KOPT-K1 (cell line): ENCODE measurements around the gene PPP6R3.
"Not testable (repeated sequence)": the region's sequence is repeated elsewhere in the genome, so short reads cannot be mapped to it uniquely, and the experiment has no call there.

Experiments used
- H3K27ac ChIP-seq: fragments of 200-600 bp; sonication (generic); 2 replicates; pipeline ENCODE4 v1.5.1; 2016; ENCODE audit warnings: antibody characterized with exemption, mild to moderate bottlenecking, low read depth, low read length; ENCODE audit not compliant: poor library complexity, severe bottlenecking
- H3K36me3 ChIP-seq: fragments of 200-600 bp; sonication (generic); 2 replicates; pipeline ENCODE4 v1.5.1; 2017; ENCODE audit warnings: antibody characterized with exemption, mild to moderate bottlenecking, low read length, moderate library complexity; ENCODE audit not compliant: insufficient read depth
- H3K9me3 ChIP-seq: fragments of 200-600 bp; sonication (generic); 2 replicates; pipeline ENCODE4 v1.5.1; 2017; ENCODE audit warnings: antibody characterized with exemption, low read length, mild to moderate bottlenecking; ENCODE audit not compliant: insufficient read depth, poor library complexity, severe bottlenecking

PPP6R3 gene

DNA sequence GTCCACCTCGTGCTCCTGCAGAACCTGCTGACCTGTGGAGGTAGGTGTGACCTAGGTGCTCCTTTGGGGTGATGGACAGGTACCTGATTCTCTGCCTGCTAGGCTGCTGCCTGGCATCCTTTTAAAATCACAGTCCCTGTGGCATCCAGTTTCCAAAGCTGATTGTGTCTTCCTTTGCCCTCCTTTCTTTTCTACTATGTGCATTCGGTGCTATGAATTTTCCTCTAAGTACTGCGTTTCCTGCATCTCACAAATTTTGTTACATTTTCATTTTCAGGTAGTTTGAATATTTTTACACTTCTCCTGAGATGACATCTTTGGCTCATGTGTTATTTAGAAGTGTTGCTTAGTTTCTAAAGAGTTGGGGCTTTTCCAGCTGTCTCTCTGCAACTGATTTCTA, 30.9 kb upstream of the PPP6R3 start:
- Histone ChIP-seq H3K36me3 (no peaks in the 10 kb centered on the region; the same call in 1 of the 2 replicates), H3K9me3 (peaks cover 10% of the 10 kb centered on the region)

DNA sequence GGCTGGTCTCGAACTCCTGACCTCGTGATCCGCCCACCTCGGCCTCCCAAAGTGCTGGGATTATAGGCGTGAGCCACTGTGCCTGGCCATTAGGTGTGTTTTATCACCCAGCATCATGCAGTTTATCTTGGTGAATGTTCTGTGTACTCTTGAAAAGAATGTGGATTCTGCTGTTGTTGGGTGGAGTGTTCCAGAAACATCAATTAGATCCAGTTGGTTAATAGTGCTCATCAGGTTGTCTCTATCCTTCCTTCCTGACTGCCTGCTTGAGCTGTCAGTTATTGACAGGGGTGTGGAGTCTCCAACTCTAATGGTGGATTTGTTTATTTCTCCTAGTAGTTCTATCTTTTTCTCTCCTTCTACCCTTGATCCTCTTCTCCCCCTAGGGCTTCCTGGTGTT, 30.2 kb upstream of the PPP6R3 start:
- H3K36me3 ChIP-seq: no peaks in the 10 kb centered on the region; the same call in 1 of the 2 replicates
- H3K27ac ChIP-seq: no peak overlapping the region
- H3K9me3 ChIP-seq: peaks cover 10% of the 10 kb centered on the region

More for the DNA sequence above, 30.9 kb upstream of the PPP6R3 start:
- no peak overlapping the region for H3K27ac ChIP-seq

DNA sequence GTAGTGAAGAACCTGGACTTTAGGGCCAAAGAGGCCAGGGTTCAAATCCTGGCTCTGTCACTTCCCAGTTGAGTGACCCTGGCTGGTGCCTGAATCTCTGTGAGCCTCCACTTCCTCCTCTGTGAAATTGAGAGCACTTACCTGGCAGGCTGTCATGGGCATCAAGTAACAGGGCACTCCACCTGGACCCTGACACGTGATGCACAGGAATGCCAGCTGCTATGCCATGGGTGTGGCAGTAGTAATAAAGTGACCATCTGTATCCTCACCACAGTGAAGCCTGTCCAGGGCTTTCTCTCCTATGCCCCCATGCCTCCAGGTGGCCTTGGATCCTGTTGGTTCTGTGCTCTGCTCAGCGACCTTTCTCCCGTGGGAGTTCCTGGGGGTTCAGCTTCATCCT, 29.8 kb upstream of the PPP6R3 start:
- Histone ChIP-seq H3K27ac (no peak overlapping the region), H3K36me3 (no peaks in the 10 kb centered on the region; the same call in 1 of the 2 replicates), H3K9me3 (peaks cover 10% of the 10 kb centered on the region)

DNA sequence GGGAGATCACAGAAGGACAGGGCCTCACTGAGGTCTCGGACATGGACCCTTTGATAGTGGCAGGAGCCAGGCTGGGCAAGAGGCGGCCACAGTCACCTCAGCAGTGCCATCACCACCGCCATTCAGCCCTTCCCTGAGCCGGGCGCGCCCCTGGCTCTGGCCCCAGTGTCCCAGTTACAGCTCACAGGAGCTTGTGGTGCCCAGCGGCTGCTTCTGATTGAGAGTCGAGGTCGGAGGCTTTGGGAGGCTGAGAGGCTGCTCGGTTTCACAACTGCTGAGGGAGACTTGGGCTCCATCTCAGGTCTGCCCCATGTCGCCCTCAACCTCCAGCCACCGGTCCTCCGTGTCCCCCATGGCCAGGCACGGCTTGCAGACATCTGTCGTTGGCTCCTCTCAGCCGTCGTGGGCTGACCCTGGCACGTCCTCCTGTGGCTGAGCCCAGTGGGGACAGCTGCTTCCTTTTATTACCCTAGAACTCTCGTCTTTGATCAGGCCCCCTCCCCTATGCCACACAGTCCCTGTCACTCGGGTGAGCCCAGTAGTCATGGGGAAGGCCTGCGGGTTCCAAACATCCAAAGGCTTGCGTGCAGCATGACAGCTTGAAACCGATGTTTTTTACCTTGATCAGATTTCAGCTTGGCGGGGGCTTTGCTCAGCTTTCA, 28.4 kb upstream of the PPP6R3 start:
- Histone ChIP-seq H3K9me3 (peaks cover 10% of the 10 kb centered on the region), H3K27ac (no peak overlapping the region), H3K36me3 (no peaks in the 10 kb centered on the region; the same call in 1 of the 2 replicates)

DNA sequence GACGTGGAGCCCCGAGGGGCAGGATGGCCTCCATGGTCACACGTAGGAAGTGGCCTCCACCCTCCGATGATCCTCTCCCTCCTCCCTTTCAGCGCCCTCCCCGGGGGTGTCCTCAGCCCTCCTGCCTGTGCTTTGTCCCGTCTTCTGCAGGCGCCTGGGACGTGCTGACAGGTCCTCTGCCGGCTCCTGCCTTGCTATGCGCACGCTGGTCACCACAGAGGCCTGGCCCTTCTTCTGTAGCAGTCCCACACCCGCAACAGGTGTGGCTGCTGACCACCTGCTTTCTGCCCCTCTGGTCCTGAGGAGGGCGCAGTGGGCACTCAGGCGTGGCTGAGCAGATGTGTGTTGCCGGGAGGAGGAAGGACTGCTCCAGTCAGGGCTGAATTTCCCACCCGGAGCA, 27.7 kb upstream of the PPP6R3 start:
- Histone ChIP-seq H3K27ac (no peak overlapping the region), H3K36me3 (no peaks in the 10 kb centered on the region; the same call in 1 of the 2 replicates)

DNA sequence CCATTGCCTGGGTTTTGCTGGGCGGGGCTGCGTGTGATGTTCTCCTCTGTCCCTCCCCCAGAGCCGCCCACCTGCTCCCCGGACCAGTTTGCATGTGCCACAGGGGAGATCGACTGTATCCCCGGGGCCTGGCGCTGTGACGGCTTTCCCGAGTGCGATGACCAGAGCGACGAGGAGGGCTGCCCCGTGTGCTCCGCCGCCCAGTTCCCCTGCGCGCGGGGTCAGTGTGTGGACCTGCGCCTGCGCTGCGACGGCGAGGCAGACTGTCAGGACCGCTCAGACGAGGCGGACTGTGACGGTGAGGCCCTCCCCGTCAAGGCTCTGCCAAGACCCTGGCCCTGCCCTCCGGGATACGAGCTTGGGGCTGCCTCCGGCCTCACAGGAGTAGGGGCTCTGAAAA, 27.0 kb upstream of the PPP6R3 start:
- Histone ChIP-seq H3K27ac (no peak overlapping the region), H3K9me3 (peaks cover 10% of the 10 kb centered on the region), H3K36me3 (no peaks in the 10 kb centered on the region; the same call in 1 of the 2 replicates)

More for the DNA sequence above, 27.7 kb upstream of the PPP6R3 start:
- H3K9me3 ChIP-seq: peaks cover 10% of the 10 kb centered on the region

DNA sequence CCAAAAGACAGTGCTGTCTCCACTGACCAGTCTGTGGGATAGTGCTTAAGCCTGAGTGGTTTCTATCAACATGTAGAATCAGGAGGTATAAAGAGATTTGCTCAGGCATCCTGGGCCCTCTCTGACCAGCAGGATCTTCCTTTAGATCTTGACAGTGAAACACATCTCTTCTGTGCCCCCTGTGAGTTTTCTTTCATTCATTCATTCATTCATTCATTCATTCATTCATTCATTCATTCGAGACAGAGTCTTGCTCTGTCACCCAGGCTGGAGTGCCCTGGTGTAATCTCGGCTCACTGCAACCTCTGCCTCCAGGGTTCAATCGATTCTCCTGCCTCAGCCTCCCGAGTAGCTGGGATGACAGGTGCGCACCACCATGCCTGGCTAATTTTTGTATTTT, 26.4 kb upstream of the PPP6R3 start:
- H3K27ac ChIP-seq, H3K9me3 ChIP-seq, H3K36me3 ChIP-seq: not testable (repeated sequence)

DNA sequence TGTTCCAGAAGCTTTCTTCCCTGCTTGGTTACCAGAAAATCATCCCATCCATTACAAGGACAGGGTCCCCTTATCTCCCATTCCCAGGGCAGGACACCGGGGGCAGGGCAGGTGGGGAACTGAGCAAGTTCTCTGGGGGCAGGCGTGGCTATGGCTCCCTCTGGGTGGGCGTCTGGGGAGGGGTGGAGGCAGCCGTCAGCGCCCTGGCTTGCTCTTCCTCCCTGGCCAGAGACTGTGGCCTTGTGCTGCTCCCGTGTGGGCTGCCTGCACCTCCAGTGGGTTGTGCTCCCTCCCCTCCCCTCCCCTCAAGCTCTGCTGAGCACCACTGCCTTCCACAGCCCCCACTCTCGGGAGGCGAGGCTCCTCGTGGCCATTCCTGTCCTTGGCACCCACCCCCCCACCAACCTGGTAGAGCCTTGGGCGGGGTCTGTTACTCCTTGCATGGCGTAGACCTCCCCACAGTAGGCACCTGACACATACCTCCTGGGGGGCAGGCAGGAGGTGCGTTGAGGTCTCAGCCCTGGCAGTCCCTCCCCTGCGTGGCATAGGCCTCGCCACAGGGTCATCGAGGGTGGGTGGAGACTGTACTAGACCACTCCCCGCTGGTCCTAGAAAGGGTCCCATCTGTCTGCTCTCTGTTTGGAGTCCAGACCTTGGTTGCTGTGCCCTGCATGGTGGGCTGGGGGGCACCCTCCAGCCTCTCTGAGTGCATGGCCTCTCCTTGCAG, 24.2 kb upstream of the PPP6R3 start:
- no peak overlapping the region for H3K27ac ChIP-seq
- H3K9me3 ChIP-seq: no peaks in the 10 kb centered on the region
- H3K36me3 ChIP-seq: no peaks in the 10 kb centered on the region

DNA sequence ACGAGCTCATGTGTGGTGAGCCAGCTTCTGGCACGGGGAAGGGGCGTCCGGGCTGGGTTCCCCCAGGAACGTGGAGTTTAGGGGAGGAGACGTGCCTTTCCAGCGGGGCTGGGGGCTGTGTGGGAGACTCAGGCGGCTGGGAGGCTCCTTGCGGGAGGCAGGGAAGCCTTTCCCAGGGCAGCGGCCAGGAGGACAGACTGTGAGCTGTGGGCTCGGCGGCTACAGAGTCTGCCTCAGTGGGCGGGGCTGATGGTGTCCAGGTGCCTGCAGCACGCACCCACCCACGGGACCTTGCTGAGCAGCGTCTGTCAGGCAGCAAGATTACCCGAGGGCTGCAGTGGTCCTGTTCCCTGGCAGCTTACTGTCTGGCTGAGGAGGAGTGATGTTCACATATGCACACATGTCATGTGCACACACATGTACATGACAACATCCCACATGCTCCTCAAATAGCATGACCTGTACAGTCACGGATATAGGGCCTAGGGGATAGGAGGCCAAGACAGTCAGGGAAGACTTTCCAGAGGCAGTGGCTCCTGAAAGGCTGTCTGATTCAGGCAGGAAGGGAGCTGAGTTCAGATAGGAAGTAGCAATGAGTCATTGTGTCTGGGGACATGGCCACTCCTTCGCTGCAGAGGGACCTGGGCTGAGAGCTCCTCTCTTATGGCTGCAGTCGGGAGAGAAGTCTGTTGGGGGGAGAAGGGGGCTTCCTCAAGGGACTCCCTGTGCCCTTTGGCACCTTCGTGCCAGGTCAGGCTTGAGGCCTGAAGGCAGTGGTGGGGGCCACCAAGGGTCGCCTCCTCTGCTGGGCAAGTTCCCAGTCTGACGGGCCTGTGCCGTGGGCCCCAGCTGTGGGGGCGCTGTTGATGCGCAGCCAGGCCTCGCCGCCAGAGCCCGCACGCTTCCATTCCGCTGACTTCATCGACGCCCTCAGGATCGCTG, 23.3 kb upstream of the PPP6R3 start:
- no peak overlapping the region for H3K27ac ChIP-seq
- no peaks in the 10 kb centered on the region for H3K9me3 ChIP-seq
- no peaks in the 10 kb centered on the region for H3K36me3 ChIP-seq

DNA sequence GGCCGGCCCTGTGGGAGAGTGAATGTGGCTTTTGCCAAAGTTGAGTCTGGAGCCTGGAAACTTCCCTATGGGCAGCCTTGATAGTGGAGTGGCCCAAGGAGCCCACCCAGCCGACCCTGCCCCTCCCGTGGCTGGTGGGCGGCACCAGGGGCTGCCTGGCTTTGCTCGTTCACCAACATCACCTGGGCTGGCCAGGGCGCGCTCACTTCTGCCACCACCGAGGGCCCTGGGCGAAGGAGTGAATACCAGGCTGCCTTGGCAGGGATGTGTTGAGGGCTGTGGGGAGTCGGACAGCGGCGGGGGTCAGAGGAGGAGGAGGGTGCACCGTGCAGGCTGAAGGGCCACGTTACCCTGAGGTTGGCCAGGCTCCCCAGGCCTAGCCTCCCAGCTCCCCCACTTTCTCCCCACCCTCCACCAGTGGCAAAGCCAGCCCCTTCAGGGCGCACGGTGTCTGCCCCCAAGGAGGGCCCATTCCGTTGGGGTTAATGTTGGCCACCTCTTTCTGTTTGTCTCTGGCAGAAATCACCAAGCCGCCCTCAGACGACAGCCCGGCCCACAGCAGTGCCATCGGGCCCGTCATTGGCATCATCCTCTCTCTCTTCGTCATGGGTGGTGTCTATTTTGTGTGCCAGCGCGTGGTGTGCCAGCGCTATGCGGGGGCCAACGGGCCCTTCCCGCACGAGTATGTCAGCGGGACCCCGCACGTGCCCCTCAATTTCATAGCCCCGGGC, 22.5 kb upstream of the PPP6R3 start:
- no peak overlapping the region for H3K27ac ChIP-seq
- H3K9me3 ChIP-seq: no peaks in the 10 kb centered on the region
- H3K36me3 ChIP-seq: no peaks in the 10 kb centered on the region

DNA sequence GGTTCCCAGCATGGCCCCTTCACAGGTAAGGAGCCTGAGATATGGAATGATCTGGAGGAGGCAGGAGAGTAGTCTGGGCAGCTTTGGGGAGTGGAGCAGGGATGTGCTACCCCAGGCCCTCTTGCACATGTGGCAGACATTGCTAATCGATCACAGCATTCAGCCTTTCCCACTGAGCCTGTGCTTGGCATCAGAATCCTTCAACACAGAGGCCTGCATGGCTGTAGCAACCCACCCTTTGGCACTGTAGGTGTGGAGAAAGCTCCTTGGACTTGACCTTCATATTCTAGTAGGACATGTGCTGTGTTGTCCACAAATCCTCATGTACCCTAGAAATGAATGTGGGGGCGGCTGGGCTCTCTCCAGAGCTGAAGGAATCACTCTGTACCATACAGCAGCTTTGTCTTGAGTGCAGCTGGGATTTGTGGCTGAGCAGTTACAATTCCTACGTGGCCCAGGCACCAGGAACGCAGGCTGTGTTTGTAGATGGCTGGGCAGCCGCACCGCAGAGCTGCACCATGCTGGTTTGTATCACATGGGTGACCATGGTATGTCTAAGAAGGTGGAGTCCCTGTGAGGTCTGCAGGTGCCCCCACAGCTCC, 21.8 kb upstream of the PPP6R3 start:
- no peaks in the 10 kb centered on the region for H3K36me3 ChIP-seq
- no peak overlapping the region for H3K27ac ChIP-seq

DNA sequence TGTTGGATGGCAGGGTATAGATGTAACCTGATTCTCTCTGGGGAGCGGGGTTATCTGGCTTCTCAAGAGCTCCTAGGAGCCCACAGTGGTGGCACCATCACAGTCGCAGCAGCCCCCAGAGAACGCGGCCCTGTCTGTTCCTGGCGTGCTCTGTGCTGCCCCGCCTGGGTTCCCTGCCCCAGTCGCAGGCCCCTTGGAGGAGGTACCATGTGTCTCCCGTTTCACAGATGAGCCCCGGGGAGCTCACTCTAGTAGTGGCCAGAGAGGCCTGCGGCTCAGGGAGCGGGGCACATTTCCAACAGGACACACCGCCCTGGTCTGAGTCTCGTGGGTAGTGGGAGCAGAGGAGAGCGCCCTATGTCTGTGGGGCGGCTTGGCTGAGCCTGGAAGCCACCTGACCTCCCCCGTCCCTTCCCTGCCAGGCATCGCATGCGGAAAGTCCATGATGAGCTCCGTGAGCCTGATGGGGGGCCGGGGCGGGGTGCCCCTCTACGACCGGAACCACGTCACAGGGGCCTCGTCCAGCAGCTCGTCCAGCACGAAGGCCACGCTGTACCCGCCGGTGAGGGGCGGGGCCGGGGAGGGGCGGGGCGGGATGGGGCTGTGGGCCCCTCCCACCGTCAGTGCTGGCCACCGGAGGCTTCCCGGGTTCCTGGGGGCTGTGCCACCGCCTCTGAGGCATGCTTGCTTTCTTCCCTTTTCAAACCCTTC, 21.0 kb upstream of the PPP6R3 start:
- no peak overlapping the region for H3K27ac ChIP-seq
- H3K9me3 ChIP-seq: no peaks in the 10 kb centered on the region
- H3K36me3 ChIP-seq: no peaks in the 10 kb centered on the region

More for the DNA sequence above, 21.8 kb upstream of the PPP6R3 start:
- H3K9me3 ChIP-seq: no peaks in the 10 kb centered on the region

DNA sequence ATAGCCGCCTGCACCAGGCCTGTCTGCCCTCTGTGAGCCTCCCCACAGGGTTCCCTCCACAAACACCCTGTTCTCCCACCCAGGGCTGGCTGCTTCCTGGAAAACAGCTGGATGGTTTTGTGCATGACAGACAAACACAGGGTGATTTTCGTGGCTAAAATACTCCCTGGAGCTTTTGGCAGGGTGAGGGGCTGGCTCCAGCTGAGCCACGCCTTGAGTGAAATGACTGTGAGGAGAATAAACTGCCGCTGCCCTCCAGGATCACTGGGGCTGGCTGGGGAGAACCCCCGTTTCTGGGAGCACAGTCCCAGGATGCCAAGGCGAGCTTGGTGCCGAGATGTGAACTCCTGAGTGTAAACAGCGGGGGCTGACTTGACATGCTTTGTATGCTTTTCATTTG, 20.3 kb upstream of the PPP6R3 start:
- H3K9me3 ChIP-seq: no peaks in the 10 kb centered on the region
- H3K36me3 ChIP-seq: no peaks in the 10 kb centered on the region
- no peak overlapping the region for H3K27ac ChIP-seq
